HUDEP-2 (cell line): ENCODE results near the gene RICTOR.
A peak's percentile ranks its signal among the peaks of the same experiment; 100 is the strongest.
"Not testable (repeated sequence)": the region's sequence is repeated elsewhere in the genome, so short reads cannot be mapped to it uniquely, and the experiment has no call there.

Experiments
- DNase-seq, 76 experiments: peaks; one replicate each; lab custom pipeline; 2025; ENCODE audit not compliant: unreplicated experiment in 76 of 76; lab: John Stamatoyannopoulos, UW

The RICTOR gene

GRCh38 chr5:39062104-39062503 lies 12.1 kb downstream of the RICTOR start:
- DNase-seq, result no peak

GRCh38 chr5:39059064-39059463 lies 15.1 kb downstream of the RICTOR start:
- no peak for DNase-seq

- no peak for DNase-seq
Measured at GRCh38 chr5:39058178-39058921, 15.8 kb downstream of the RICTOR start.

- no peak for DNase-seq
Measured at GRCh38 chr5:39057734-39058133, 16.5 kb downstream of the RICTOR start.

- DNase-seq, result no peak
Measured at GRCh38 chr5:39055768-39056398, 18.3 kb downstream of the RICTOR start.

- DNase-seq, result no peak
Measured at GRCh38 chr5:39055027-39055767, 19.0 kb downstream of the RICTOR start.

- DNase-seq, result no peak
Measured at GRCh38 chr5:39053189-39053588, 21.0 kb downstream of the RICTOR start.

GRCh38 chr5:39052141-39052540 lies 22.1 kb downstream of the RICTOR start:
- DNase-seq, result no peak

GRCh38 chr5:39049315-39049714 lies 24.9 kb downstream of the RICTOR start:
- no peak for DNase-seq

GRCh38 chr5:39040875-39041274 lies 33.3 kb downstream of the RICTOR start:
- peak in 7 of 76 experiments; percentile 3 to 12 (median 4) for DNase-seq

GRCh38 chr5:39034493-39034892 lies 39.7 kb downstream of the RICTOR start:
- not testable (repeated sequence) for DNase-seq

GRCh38 chr5:39031041-39031440 lies 43.2 kb downstream of the RICTOR start:
- no peak for DNase-seq

GRCh38 chr5:39025456-39025855 lies 48.7 kb downstream of the RICTOR start:
- no peak for DNase-seq

GRCh38 chr5:39024884-39025283 lies 49.3 kb downstream of the RICTOR start:
- DNase-seq, result no peak

GRCh38 chr5:39024005-39024404 lies 50.2 kb downstream of the RICTOR start:
- peak in 1 of 76 experiments; percentile 7 for DNase-seq

- DNase-seq, result no peak
Measured at GRCh38 chr5:39023121-39023520, 51.1 kb downstream of the RICTOR start.

- no peak for DNase-seq
Measured at GRCh38 chr5:39022151-39022550, 52.0 kb downstream of the RICTOR start.

- no peak for DNase-seq
Measured at GRCh38 chr5:39021413-39021812, 52.8 kb downstream of the RICTOR start.

- DNase-seq, result no peak
Measured at GRCh38 chr5:39020458-39020857, 53.7 kb downstream of the RICTOR start.

GRCh38 chr5:39019254-39019653 lies 54.9 kb downstream of the RICTOR start:
- DNase-seq, result no peak

- DNase-seq, result no peak
Measured at GRCh38 chr5:39017504-39017903, 56.7 kb downstream of the RICTOR start.
